Activated naive CD4-positive, alpha-beta T cell treated with anti-CD3 and anti-CD28 coated beads, Interleukin-2, amount 50 U/mL, for 24 hours (primary cell): Measurements from ENCODE around the gene MDC1.
"Not testable (repeated sequence)": the region's sequence is repeated elsewhere in the genome, so short reads cannot be mapped to it uniquely, and the experiment has no call there.

Source experiments
- H3K27ac Mint-ChIP-seq: one replicate; pipeline ENCODE4 v1.8.0; 2021; ENCODE audit warnings: mild to moderate bottlenecking, mixed read lengths
- H3K27me3 Mint-ChIP-seq: one replicate; pipeline ENCODE4 v1.8.0; 2021; ENCODE audit warnings: mixed read lengths
- H3K36me3 Mint-ChIP-seq: one replicate; pipeline ENCODE4 v1.8.0; 2021; ENCODE audit warnings: mixed read lengths
- H3K4me1 Mint-ChIP-seq: one replicate; pipeline ENCODE4 v1.8.0; 2021; ENCODE audit warnings: mixed read lengths
- H3K4me3 Mint-ChIP-seq: one replicate; pipeline ENCODE4 v1.8.0; 2021; ENCODE audit warnings: mild to moderate bottlenecking, mixed read lengths
- H3K9me3 Mint-ChIP-seq: one replicate; pipeline ENCODE4 v1.8.0; 2021; ENCODE audit warnings: mixed read lengths

Gene MDC1, protein sequence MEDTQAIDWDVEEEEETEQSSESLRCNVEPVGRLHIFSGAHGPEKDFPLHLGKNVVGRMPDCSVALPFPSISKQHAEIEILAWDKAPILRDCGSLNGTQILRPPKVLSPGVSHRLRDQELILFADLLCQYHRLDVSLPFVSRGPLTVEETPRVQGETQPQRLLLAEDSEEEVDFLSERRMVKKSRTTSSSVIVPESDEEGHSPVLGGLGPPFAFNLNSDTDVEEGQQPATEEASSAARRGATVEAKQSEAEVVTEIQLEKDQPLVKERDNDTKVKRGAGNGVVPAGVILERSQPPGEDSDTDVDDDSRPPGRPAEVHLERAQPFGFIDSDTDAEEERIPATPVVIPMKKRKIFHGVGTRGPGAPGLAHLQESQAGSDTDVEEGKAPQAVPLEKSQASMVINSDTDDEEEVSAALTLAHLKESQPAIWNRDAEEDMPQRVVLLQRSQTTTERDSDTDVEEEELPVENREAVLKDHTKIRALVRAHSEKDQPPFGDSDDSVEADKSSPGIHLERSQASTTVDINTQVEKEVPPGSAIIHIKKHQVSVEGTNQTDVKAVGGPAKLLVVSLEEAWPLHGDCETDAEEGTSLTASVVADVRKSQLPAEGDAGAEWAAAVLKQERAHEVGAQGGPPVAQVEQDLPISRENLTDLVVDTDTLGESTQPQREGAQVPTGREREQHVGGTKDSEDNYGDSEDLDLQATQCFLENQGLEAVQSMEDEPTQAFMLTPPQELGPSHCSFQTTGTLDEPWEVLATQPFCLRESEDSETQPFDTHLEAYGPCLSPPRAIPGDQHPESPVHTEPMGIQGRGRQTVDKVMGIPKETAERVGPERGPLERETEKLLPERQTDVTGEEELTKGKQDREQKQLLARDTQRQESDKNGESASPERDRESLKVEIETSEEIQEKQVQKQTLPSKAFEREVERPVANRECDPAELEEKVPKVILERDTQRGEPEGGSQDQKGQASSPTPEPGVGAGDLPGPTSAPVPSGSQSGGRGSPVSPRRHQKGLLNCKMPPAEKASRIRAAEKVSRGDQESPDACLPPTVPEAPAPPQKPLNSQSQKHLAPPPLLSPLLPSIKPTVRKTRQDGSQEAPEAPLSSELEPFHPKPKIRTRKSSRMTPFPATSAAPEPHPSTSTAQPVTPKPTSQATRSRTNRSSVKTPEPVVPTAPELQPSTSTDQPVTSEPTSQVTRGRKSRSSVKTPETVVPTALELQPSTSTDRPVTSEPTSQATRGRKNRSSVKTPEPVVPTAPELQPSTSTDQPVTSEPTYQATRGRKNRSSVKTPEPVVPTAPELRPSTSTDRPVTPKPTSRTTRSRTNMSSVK (N-terminal part only)

GRCh38 chr6:30717129-30717844 lies at the start of gene MDC1:
Gene MDC1 (minus strand): TSS chr6:30717281. CDS start chr6:30715175, 2,106 bp downstream.
- H3K27me3 Mint-ChIP-seq: no peaks in the 10 kb centered on the region
- peak within 1 kb of the TSS; percentile 98 for H3K4me3 Mint-ChIP-seq
- H3K4me1 Mint-ChIP-seq: peaks cover 50% of the 10 kb centered on the region
- H3K36me3 Mint-ChIP-seq: peaks cover 21% of the 10 kb centered on the region
- peak within 1 kb of the TSS; percentile 99 for H3K27ac Mint-ChIP-seq
- no peaks in the 10 kb centered on the region for H3K9me3 Mint-ChIP-seq

DNA sequence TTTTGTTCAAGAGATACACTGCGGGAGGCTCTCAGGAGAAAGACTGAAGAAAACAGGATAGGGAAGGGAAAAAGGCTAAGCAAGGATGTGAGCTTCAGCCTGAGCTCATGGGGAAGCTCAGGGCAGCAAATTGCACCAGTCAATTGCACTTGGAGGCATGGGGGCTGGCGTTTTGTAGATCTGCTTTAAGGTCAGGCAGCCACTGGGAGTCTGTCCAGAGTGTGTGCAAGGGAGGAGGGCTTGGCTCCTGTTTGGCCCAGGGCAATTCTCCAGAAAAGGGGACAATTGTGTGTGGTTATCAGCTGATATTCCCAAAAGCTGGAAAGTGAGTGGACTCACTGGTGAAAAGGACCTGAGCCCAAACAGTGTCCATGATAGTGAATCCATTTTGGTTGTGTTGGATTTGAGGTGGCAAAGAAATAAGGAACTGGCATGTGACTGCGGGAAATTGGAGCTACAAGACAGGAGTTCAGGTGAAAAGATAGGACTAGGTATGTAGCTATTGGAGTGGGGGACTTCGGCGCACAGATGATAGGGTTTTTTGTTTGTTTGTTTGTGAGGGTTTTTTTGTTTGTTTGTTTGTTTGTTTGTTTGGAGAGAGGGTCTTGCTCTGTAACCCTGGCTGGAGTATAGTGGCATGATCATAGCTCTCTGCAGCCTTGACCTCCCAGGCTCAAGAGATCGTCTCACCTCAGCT lies 49.5 kb upstream of the MDC1 start:
- Mint-ChIP-seq H3K4me3 (peak overlapping the region; percentile 2), H3K27me3 (no peaks in the 10 kb centered on the region), H3K9me3 (no peaks in the 10 kb centered on the region), H3K36me3 (no peaks in the 10 kb centered on the region), H3K27ac (peak overlapping the region; percentile 96), H3K4me1 (peaks cover 72% of the 10 kb centered on the region)

- not testable (repeated sequence) for H3K27ac Mint-ChIP-seq
Observed at GRCh38 chr6:30765495-30765894, 48.4 kb upstream of the MDC1 start.

GRCh38 chr6:30764490-30765043 lies 47.5 kb upstream of the MDC1 start:
- not testable (repeated sequence) for H3K27me3 Mint-ChIP-seq, H3K4me3 Mint-ChIP-seq, H3K36me3 Mint-ChIP-seq, H3K9me3 Mint-ChIP-seq
- H3K4me1 Mint-ChIP-seq: peaks cover 56% of the 10 kb centered on the region
- H3K27ac Mint-ChIP-seq: peak overlapping the region; percentile 78

More at GRCh38 chr6:30765495-30765894, 48.4 kb upstream of the MDC1 start:
- H3K36me3 Mint-ChIP-seq, H3K9me3 Mint-ChIP-seq, H3K27me3 Mint-ChIP-seq, H3K4me3 Mint-ChIP-seq: not testable (repeated sequence)
- peaks cover 65% of the 10 kb centered on the region for H3K4me1 Mint-ChIP-seq

- Mint-ChIP-seq H3K9me3 (no peaks in the 10 kb centered on the region), H3K27ac (peak overlapping the region; percentile 78), H3K4me3 (peak overlapping the region; percentile 28)
Observed at GRCh38 chr6:30763618-30764489, 46.8 kb upstream of the MDC1 start.

GRCh38 chr6:30763155-30763617 lies 46.1 kb upstream of the MDC1 start:
- H3K36me3 Mint-ChIP-seq: no peaks in the 10 kb centered on the region
- H3K9me3 Mint-ChIP-seq: no peaks in the 10 kb centered on the region
- H3K4me3 Mint-ChIP-seq: no peak overlapping the region
- peaks cover 42% of the 10 kb centered on the region for H3K4me1 Mint-ChIP-seq
- H3K27ac Mint-ChIP-seq: peak overlapping the region; percentile 19
- H3K27me3 Mint-ChIP-seq: no peaks in the 10 kb centered on the region

More at GRCh38 chr6:30763618-30764489, 46.8 kb upstream of the MDC1 start:
- peaks cover 49% of the 10 kb centered on the region for H3K4me1 Mint-ChIP-seq
- H3K27me3 Mint-ChIP-seq: no peaks in the 10 kb centered on the region
- no peaks in the 10 kb centered on the region for H3K36me3 Mint-ChIP-seq

GRCh38 chr6:30761791-30762429 lies 44.8 kb upstream of the MDC1 start:
- Mint-ChIP-seq H3K4me1 (peaks cover 38% of the 10 kb centered on the region), H3K4me3 (no peak overlapping the region), H3K9me3 (no peaks in the 10 kb centered on the region), H3K27me3 (no peaks in the 10 kb centered on the region), H3K36me3 (no peaks in the 10 kb centered on the region), H3K27ac (no peak overlapping the region)

DNA sequence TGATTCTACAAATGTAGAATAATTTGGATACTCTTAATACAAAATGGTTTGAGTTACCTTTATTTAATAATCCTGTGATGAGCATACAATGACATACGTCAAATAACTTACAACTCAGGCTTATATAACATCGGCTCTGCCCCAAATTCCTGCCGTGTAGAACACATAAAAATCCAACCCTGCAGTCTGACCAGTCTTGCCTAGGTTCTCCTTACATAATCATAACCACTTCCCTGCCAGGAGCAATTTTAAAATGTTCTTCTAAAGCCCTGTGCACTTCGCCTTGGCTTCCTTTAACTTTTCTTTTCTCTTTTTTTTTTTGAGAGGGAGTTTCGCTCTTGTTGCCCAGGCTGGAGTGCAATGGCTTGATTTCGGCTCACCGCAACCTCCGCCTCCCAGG lies 43.5 kb upstream of the MDC1 start:
- Mint-ChIP-seq H3K9me3 (no peaks in the 10 kb centered on the region), H3K4me1 (peaks cover 30% of the 10 kb centered on the region), H3K27ac (peak overlapping the region; percentile 14), H3K4me3 (no peak overlapping the region), H3K36me3 (no peaks in the 10 kb centered on the region), H3K27me3 (no peaks in the 10 kb centered on the region)

DNA sequence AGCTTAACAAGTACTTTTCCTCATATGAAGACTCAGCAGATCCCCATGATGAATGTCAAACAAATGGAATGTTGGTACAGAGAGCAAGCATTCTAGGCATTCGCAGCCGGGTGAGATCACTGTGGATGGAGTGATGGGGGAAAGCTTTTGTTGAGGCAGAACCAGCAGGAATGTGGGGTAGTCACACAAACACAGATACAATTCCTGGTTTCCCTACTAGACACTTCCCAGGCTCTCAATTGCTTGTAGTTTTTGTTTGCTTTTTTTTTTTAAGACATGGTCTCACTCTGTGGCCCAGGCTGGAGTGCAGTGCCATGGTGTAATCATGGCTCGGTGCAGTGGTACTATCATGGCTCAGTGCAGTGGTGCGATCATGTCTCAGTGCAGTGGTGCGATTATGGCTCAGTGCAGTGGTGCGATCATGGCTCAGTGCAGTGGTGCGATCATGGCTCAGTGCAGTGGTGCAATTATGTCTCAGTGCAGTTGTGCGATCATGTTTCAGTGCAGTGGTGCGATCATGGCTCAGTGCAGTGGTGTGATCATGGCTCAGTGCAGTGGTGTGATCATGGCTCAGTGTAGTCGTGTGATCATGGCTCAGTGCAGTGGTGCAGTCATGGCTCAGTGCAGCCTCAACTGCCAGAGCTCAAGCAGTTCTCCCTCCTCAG lies 42.6 kb upstream of the MDC1 start:
- H3K36me3 Mint-ChIP-seq: no peaks in the 10 kb centered on the region
- H3K27me3 Mint-ChIP-seq: no peaks in the 10 kb centered on the region
- H3K27ac Mint-ChIP-seq: no peak overlapping the region
- no peaks in the 10 kb centered on the region for H3K9me3 Mint-ChIP-seq
- H3K4me1 Mint-ChIP-seq: peaks cover 31% of the 10 kb centered on the region
- no peak overlapping the region for H3K4me3 Mint-ChIP-seq

DNA sequence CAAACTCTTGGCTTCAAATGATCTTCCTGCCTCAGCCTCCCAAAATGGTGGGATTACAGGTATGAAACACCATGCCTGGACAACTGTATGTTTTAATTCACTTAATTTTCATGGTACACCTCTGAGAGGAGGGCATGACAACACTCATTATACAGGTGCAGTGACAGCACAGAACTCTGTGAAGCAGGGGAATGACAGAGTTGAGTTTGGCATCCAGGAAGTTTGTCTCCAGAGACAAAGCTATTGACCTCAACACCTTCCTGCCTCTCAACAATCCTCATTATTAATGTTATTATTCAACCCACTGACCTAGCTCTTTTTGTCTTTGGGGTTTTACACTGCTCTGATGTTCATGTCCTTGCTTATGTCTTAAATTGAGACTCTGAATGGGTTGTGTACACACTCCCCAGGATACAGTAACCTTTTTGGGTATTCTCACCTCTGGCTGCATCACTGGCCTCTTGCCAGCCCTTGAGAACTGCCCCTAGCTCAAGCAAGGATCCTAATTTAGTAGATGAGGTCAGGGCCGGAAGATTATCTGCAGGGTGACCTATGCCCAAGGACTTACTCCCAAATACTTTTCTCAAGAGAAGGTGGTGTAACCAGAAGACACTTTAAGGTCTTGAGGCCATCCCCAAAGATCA lies 40.3 kb upstream of the MDC1 start:
- peaks cover 16% of the 10 kb centered on the region for H3K4me1 Mint-ChIP-seq
- no peak overlapping the region for H3K27ac Mint-ChIP-seq
- no peaks in the 10 kb centered on the region for H3K27me3 Mint-ChIP-seq
- no peak overlapping the region for H3K4me3 Mint-ChIP-seq
- H3K9me3 Mint-ChIP-seq: no peaks in the 10 kb centered on the region
- no peaks in the 10 kb centered on the region for H3K36me3 Mint-ChIP-seq

DNA sequence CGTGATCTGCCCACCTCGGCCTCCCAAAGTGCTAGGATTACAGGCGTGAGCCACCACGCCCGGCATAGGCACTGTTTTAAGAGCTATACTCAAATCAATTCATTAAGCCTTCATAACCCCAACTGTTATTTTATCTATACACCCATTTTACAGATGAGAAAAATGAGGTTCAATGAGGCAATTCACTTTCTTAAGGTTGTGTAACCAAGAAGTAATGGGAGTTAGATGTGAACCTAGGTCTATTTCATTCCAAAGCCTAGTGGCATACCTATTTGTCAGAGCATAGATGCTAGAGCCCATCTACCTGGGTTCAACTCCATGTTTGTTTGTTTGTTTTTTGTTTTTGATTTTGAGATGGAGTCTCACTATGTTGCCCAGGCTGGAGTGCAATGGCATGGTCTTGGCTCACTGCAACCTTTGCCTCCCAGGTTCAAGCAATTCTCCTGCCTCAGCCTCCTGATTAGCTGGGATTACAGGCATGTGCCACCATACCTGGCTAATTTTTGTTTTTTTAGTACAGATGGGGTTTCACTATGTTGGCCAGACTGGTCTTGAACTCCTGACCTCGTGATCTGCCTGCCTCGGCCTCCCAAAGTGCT lies 39.4 kb upstream of the MDC1 start:
- H3K9me3 Mint-ChIP-seq, H3K27ac Mint-ChIP-seq, H3K36me3 Mint-ChIP-seq, H3K27me3 Mint-ChIP-seq, H3K4me3 Mint-ChIP-seq: not testable (repeated sequence)
- peaks cover 12% of the 10 kb centered on the region for H3K4me1 Mint-ChIP-seq

DNA sequence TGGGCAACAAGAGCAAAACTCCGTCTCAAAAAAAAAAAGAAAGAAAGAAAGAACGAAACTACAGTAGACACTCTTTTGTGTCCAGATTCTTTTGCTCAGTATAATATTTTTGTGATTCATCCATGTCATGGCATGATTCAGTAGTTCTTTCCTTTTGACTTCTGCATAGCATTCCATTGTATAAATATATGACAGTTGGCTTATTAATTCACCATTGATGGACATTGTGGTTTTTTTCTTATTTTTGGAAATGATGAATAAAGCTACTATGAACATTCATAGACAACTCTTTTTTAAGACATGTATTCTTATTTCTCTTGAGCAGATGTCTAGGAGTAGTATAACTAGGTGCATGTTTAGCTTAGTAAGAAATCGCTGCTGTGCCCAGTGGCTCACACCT lies 37.5 kb upstream of the MDC1 start:
- Mint-ChIP-seq H3K27ac (no peak overlapping the region), H3K4me3 (no peak overlapping the region), H3K9me3 (no peaks in the 10 kb centered on the region), H3K36me3 (no peaks in the 10 kb centered on the region), H3K4me1 (peaks cover 14% of the 10 kb centered on the region), H3K27me3 (no peaks in the 10 kb centered on the region)
